K562 (cell line): ENCODE data around the gene LRRC41. TPM values are rescaled to one million over a fixed set of nuclear protein-coding genes. Genes with fewer than 3 reads are reported as not detected.

Source experiments
- BRCA1 ChIP-seq, 2 experiments: fragments of 450-650 bp in 1 of 2; sonication (generic) in 1 of 2; formaldehyde crosslinking in 1 of 2; IDR thresholded peaks; 2 replicates each; pipeline versions ENCODE4 v1.5.0 to v1.6.1; 2017 to 2020; ENCODE audit warnings: mild to moderate bottlenecking in 1 of 2, missing genetic modification reagents in 1 of 2
- BRD4 ChIP-seq: fragments of 200-600 bp; sonication (generic); IDR thresholded peaks from 2 replicates; pipeline ENCODE4 v1.6.1; 2017; ENCODE audit warnings: inconsistent platforms
- GABPB1 ChIP-seq: sonication (generic); formaldehyde crosslinking; IDR thresholded peaks from 2 replicates; pipeline ENCODE4 v1.8.0; 2022; ENCODE audit warnings: mild to moderate bottlenecking, missing genetic modification reagents
- MAZ ChIP-seq, 2 experiments: fragments of 450-650 bp in 1 of 2; sonication (generic) in 1 of 2; formaldehyde crosslinking; IDR thresholded peaks in 1 of 2; conservative IDR thresholded peaks in 1 of 2; 2 replicates each; pipeline versions ENCODE4 v1.4.0 to v1.5.0; 2020; ENCODE audit warnings: mild to moderate bottlenecking in 1 of 2, missing genetic modification reagents in 1 of 2
- MYNN ChIP-seq, 2 experiments: sonication (generic); formaldehyde crosslinking in 1 of 2; IDR thresholded peaks; 2 replicates each; pipeline versions ENCODE4 v1.5.0 to v1.6.1; 2016 to 2020; ENCODE audit warnings: antibody characterized with exemption in 1 of 2, missing genetic modification reagents in 1 of 2
- NFIC ChIP-seq: fragments of 450-650 bp; IDR thresholded peaks from 2 replicates; pipeline ENCODE4 v1.6.1; 2017; ENCODE audit warnings: mild to moderate bottlenecking, inconsistent platforms
- PREB ChIP-seq: sonication (generic); formaldehyde crosslinking; IDR thresholded peaks from 2 replicates; pipeline ENCODE4 v1.8.1; 2023; ENCODE audit warnings: mild to moderate bottlenecking, missing genetic modification reagents
- PTTG1 ChIP-seq: fragments of 450-650 bp; IDR thresholded peaks from 2 replicates; pipeline ENCODE4 v1.6.1; 2016; ENCODE audit warnings: low read depth, mild to moderate bottlenecking, missing genetic modification characterization, missing compliant biosample characterization
- RAD51 ChIP-seq: fragments of 450-650 bp; IDR thresholded peaks from 2 replicates; pipeline ENCODE4 v1.7.1; 2016; ENCODE audit warnings: low read depth, mild to moderate bottlenecking, borderline replicate concordance
- RFX1 ChIP-seq: fragments of 450-650 bp; IDR thresholded peaks from 2 replicates; pipeline ENCODE4 v1.6.1; 2016; ENCODE audit warnings: mild to moderate bottlenecking, moderate library complexity
- RNF2 ChIP-seq: sonication (generic); IDR thresholded peaks from 2 replicates; pipeline ENCODE4 v1.6.1; 2016
- SIN3A ChIP-seq, 2 experiments: fragments of 150-350 bp in 1 of 2; IDR thresholded peaks; 2 replicates each; pipeline ENCODE4 v1.6.1; 2011 to 2016; ENCODE audit warnings: borderline replicate concordance in 2 of 2, low read depth in 2 of 2, low read length in 2 of 2, mild to moderate bottlenecking in 2 of 2, moderate library complexity in 2 of 2; ENCODE audit not compliant: control insufficient read depth in 1 of 2
- SMAD4 ChIP-seq: fragments of 250-450 bp; sonication (Bioruptor Pico); conservative IDR thresholded peaks from 2 replicates; pipeline ENCODE4 v1.8.0; 2021; ENCODE audit warnings: inconsistent platforms, mild to moderate bottlenecking, moderate library complexity
- SUPT5H ChIP-seq: fragments of 450-650 bp; IDR thresholded peaks from 2 replicates; pipeline ENCODE4 v1.6.1; 2016
- TOE1 ChIP-seq, 2 experiments: fragments of 450-650 bp in 1 of 2; sonication (generic) in 1 of 2; formaldehyde crosslinking in 1 of 2; IDR thresholded peaks; 2 replicates each; pipeline versions ENCODE4 v1.7.1 to v1.8.0; 2016 to 2022; ENCODE audit warnings: borderline replicate concordance in 2 of 2, mild to moderate bottlenecking in 2 of 2, antibody characterized with exemption in 1 of 2, inconsistent platforms in 1 of 2, low read depth in 1 of 2, missing genetic modification reagents in 1 of 2, moderate library complexity in 1 of 2
- ZC3H4 ChIP-seq: sonication (generic); formaldehyde crosslinking; IDR thresholded peaks from 2 replicates; pipeline ENCODE4 v1.9.0; 2021; ENCODE audit warnings: missing genetic modification reagents, borderline replicate concordance
- ZNF24 ChIP-seq: fragments of 450-650 bp; IDR thresholded peaks from 2 replicates; pipeline ENCODE4 v1.6.1; 2016
- ZNF695 ChIP-seq: fragments of 450-650 bp; formaldehyde crosslinking; IDR thresholded peaks from 2 replicates; pipeline ENCODE4 v1.4.0; 2020; ENCODE audit warnings: mild to moderate bottlenecking, moderate library complexity
- polyA plus RNA-seq, 8 experiments: library from polyadenylated mRNA; depleted of rRNA in 4 of 8; stranded (reverse) in 5 of 8; unstranded in 3 of 8; fragments of >200 nt; fragmentation: Nextera tagmentation in 2 of 8; fragmentation: Illumina TruSeq in 1 of 8; extraction: Ambion mirVana in 2 of 8; extraction: Trizol in 1 of 8; gene quantifications; 2 replicates each; pipeline versions ENCODE4 v1.2.1 to v1.2.3, GENCODE V29; 2011 to 2014; ENCODE audit warnings: inconsistent platforms in 1 of 8, missing spikeins in 1 of 8
- total RNA-seq, 7 experiments: library from RNA; depleted of rRNA in 6 of 7; stranded (reverse); fragments of >200 nt in 6 of 7; fragmentation: Illumina TruSeq in 2 of 7; extraction: Trizol in 2 of 7; gene quantifications; 2 replicates each; pipeline versions ENCODE4 v1.2.1 to v1.2.3, GENCODE V29; 2011 to 2021; ENCODE audit warnings: low replicate concordance in 1 of 7
- TF ChIP-seq, protein P1 (sequence below): fragments of 450-650 bp; IDR thresholded peaks from 2 replicates; pipeline ENCODE4 v1.6.1; 2017; ENCODE audit warnings: antibody characterized with exemption, mild to moderate bottlenecking
- TF ChIP-seq, protein P2 (sequence below), 2 experiments: fragments of 450-650 bp in 1 of 2; IDR thresholded peaks; 2 replicates each; pipeline ENCODE4 v1.6.1; 2011 to 2017; ENCODE audit warnings: low read depth in 2 of 2, antibody characterized with exemption in 1 of 2, borderline replicate concordance in 1 of 2, low read length in 1 of 2, mild to moderate bottlenecking in 1 of 2, mixed read lengths in 1 of 2; ENCODE audit not compliant: control insufficient read depth in 1 of 2

Gene LRRC41
- total and polyA plus RNA-seq, 9 of the 15 experiments (the other 6 are each of a cell fraction or from before 2014, with no cell fraction given): 10.5 to 64.7 (median 44.2) TPM

DNA sequence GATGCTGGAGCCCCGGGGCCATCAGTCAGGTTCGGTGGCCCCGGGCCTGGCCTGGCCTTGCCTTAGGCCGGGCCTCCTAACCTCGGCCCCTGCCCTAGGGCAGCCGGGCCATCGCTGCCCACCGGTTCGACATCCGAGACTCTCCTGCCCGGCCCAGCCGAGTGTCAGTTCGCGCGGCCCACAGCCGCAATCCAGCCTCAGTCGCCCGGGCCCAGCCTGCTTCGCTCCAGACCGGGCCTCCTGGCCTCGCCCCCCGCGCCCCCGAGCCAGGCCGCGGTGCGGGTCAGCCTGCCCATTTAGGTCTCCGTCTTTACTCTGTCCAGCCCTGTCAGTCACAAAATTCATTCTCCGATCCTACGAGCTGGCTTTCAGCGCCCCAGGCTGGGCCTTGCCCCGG, 777 bp downstream of the LRRC41 start (continued):
- TF ChIP-seq, protein P1, sequence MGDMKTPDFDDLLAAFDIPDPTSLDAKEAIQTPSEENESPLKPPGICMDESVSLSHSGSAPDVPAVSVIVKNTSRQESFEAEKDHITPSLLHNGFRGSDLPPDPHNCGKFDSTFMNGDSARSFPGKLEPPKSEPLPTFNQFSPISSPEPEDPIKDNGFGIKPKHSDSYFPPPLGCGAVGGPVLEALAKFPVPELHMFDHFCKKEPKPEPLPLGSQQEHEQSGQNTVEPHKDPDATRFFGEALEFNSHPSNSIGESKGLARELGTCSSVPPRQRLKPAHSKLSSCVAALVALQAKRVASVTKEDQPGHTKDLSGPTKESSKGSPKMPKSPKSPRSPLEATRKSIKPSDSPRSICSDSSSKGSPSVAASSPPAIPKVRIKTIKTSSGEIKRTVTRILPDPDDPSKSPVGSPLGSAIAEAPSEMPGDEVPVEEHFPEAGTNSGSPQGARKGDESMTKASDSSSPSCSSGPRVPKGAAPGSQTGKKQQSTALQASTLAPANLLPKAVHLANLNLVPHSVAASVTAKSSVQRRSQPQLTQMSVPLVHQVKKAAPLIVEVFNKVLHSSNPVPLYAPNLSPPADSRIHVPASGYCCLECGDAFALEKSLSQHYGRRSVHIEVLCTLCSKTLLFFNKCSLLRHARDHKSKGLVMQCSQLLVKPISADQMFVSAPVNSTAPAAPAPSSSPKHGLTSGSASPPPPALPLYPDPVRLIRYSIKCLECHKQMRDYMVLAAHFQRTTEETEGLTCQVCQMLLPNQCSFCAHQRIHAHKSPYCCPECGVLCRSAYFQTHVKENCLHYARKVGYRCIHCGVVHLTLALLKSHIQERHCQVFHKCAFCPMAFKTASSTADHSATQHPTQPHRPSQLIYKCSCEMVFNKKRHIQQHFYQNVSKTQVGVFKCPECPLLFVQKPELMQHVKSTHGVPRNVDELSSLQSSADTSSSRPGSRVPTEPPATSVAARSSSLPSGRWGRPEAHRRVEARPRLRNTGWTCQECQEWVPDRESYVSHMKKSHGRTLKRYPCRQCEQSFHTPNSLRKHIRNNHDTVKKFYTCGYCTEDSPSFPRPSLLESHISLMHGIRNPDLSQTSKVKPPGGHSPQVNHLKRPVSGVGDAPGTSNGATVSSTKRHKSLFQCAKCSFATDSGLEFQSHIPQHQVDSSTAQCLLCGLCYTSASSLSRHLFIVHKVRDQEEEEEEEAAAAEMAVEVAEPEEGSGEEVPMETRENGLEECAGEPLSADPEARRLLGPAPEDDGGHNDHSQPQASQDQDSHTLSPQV: no peak
- no peak for TF ChIP-seq PTTG1 (tag)
- TF ChIP-seq, protein P2, sequence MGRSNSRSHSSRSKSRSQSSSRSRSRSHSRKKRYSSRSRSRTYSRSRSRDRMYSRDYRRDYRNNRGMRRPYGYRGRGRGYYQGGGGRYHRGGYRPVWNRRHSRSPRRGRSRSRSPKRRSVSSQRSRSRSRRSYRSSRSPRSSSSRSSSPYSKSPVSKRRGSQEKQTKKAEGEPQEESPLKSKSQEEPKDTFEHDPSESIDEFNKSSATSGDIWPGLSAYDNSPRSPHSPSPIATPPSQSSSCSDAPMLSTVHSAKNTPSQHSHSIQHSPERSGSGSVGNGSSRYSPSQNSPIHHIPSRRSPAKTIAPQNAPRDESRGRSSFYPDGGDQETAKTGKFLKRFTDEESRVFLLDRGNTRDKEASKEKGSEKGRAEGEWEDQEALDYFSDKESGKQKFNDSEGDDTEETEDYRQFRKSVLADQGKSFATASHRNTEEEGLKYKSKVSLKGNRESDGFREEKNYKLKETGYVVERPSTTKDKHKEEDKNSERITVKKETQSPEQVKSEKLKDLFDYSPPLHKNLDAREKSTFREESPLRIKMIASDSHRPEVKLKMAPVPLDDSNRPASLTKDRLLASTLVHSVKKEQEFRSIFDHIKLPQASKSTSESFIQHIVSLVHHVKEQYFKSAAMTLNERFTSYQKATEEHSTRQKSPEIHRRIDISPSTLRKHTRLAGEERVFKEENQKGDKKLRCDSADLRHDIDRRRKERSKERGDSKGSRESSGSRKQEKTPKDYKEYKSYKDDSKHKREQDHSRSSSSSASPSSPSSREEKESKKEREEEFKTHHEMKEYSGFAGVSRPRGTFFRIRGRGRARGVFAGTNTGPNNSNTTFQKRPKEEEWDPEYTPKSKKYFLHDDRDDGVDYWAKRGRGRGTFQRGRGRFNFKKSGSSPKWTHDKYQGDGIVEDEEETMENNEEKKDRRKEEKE (IDR thresholded peaks at IDR 0.05; ENCODE audit: borderline replicate concordance in 1 of 2, control insufficient read depth in 1 of 2, low read depth in 2 of 2, low read length in 1 of 2): no peak
- no peak for TF ChIP-seq TOE1 (IDR thresholded peaks at IDR 0.05; ENCODE audit: borderline replicate concordance)
- TF ChIP-seq TOE1 (CRISPR knock-in tag; IDR thresholded peaks at IDR 0.05; ENCODE audit: borderline replicate concordance, low read depth): no peak
- peak; percentile 79; the same call in 1 of the 2 replicates for TF ChIP-seq ZC3H4 (CRISPR knock-in tag)
- peak; percentile 86; the same call in 1 of the 2 replicates for TF ChIP-seq BRD4
- TF ChIP-seq NFIC: no peak
- 0 out of 4 replicates have a peak, but pooled peaks of 1 of the 2 experiments have one; percentile 8 for TF ChIP-seq MAZ (CRISPR knock-in tag; conservative IDR thresholded peaks at IDR 0.05 in 1 of 2, IDR thresholded peaks at IDR 0.05 in 1 of 2)
- no peak for TF ChIP-seq RAD51
- TF ChIP-seq GABPB1: no peak
- TF ChIP-seq SIN3A (IDR thresholded peaks at IDR 0.05; ENCODE audit: borderline replicate concordance in 2 of 2, control insufficient read depth in 1 of 2, low read depth in 2 of 2, low read length in 2 of 2): peak in 1 of 2 experiments; percentile 12; a peak in 1 of 4 replicates
- TF ChIP-seq MYNN (IDR thresholded peaks at IDR 0.05): no peak
- TF ChIP-seq MYNN (CRISPR knock-in tag; IDR thresholded peaks at IDR 0.05): no peak
- TF ChIP-seq ZNF695: no peak
- TF ChIP-seq BRCA1 (IDR thresholded peaks at IDR 0.05): no peak
- TF ChIP-seq BRCA1 (CRISPR knock-in tag; IDR thresholded peaks at IDR 0.05): peak; percentile 38; the same call in 1 of the 2 replicates
- no peak for TF ChIP-seq RFX1
- TF ChIP-seq RNF2: no peak
- no peak for TF ChIP-seq SMAD4 (CRISPR knock-in tag)
- TF ChIP-seq SUPT5H: no peak
- TF ChIP-seq PREB (CRISPR knock-in tag): no peak
- no peak for TF ChIP-seq ZNF24
